ENCODE data around the gene GTPBP3. TPM values are rescaled to one million over a fixed set of nuclear protein-coding genes. Genes with fewer than 3 reads are reported as not detected.

Gene GTPBP3
- total and polyA plus RNA-seq, 2 of the 13 experiments (the other 11 are each of a cell fraction or from before 2014, with no cell fraction given) = 17.5 to 30.0 TPM

DNA sequence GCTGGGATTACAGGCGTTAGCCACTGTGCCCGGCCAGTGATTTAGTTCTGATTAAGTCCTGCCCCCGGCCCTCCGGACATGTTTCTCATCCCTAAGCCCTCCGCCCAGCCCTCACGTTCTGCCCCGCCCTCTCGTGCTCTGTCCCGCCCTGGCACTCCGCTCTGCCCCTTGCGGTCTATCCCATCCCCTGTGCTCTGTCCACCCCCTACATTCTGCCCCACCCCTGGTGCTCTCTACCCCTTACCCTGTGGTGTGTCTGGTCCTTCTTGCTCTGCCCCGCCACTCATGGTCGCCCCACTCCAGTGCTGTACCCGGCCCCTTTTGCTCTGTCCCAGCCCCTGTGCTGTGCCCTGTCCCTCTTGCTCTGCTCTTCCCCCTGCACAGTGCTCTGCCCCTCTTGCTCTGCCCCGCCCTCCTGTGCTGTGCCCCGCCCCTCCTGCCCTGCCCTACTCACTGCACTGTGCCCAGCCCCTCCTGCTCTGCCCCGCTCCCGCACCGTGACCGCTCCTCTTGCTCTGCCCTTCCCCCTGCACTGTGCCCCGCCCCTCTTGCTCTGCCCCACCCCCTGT lies 3.0 kb downstream of the GTPBP3 start (continued):
- TF ChIP-seq ZNF577 (CRISPR knock-in tag; IDR thresholded peaks at IDR 0.05; ENCODE audit: borderline replicate concordance, low read depth) (no peak), KLF15 (CRISPR knock-in tag; IDR thresholded peaks at IDR 0.05; ENCODE audit: borderline replicate concordance) (no peak), KDM5B (CRISPR knock-in tag; IDR thresholded peaks at IDR 0.05; ENCODE audit: borderline replicate concordance) (0 out of 2 replicates have a peak, but pooled peaks have one; percentile 4), BCL6 (CRISPR knock-in tag; IDR thresholded peaks at IDR 0.05) (no peak), SP4 (CRISPR knock-in tag; IDR thresholded peaks at IDR 0.05) (0 out of 2 replicates have a peak, but pooled peaks have one; percentile 52), ZNF230 (CRISPR knock-in tag; IDR thresholded peaks at IDR 0.05) (no peak), ZNF564 (CRISPR knock-in tag; IDR thresholded peaks at IDR 0.05) (peak; percentile 30; the same call in 1 of the 2 replicates), ZNF598 (CRISPR knock-in tag; IDR thresholded peaks at IDR 0.05; ENCODE audit: borderline replicate concordance) (no peak), TCF7 (IDR thresholded peaks at IDR 0.05; ENCODE audit: low read depth) (no peak), ZNF354B (CRISPR knock-in tag; IDR thresholded peaks at IDR 0.05) (no peak), ZNF766 (CRISPR knock-in tag; IDR thresholded peaks at IDR 0.05; ENCODE audit: borderline replicate concordance) (no peak), KLF11 (CRISPR knock-in tag; IDR thresholded peaks at IDR 0.05) (no peak)
- TF ChIP-seq, protein P1, sequence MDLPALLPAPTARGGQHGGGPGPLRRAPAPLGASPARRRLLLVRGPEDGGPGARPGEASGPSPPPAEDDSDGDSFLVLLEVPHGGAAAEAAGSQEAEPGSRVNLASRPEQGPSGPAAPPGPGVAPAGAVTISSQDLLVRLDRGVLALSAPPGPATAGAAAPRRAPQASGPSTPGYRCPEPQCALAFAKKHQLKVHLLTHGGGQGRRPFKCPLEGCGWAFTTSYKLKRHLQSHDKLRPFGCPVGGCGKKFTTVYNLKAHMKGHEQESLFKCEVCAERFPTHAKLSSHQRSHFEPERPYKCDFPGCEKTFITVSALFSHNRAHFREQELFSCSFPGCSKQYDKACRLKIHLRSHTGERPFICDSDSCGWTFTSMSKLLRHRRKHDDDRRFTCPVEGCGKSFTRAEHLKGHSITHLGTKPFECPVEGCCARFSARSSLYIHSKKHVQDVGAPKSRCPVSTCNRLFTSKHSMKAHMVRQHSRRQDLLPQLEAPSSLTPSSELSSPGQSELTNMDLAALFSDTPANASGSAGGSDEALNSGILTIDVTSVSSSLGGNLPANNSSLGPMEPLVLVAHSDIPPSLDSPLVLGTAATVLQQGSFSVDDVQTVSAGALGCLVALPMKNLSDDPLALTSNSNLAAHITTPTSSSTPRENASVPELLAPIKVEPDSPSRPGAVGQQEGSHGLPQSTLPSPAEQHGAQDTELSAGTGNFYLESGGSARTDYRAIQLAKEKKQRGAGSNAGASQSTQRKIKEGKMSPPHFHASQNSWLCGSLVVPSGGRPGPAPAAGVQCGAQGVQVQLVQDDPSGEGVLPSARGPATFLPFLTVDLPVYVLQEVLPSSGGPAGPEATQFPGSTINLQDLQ (CRISPR knock-in tag; IDR thresholded peaks at IDR 0.05) = no peak
- TF ChIP-seq, protein P2, sequence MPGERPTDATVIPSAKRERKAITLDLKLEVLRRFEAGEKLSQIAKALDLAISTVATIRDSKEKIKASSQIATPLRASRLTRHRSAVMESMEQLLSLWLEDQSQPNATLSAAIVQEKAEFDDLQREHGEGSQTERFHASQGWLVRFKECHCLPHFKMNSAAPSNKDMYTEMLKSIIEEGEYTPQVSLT (CRISPR knock-in tag; IDR thresholded peaks at IDR 0.05; ENCODE audit: borderline replicate concordance, low read depth) = no peak
- TF ChIP-seq, protein P3, sequence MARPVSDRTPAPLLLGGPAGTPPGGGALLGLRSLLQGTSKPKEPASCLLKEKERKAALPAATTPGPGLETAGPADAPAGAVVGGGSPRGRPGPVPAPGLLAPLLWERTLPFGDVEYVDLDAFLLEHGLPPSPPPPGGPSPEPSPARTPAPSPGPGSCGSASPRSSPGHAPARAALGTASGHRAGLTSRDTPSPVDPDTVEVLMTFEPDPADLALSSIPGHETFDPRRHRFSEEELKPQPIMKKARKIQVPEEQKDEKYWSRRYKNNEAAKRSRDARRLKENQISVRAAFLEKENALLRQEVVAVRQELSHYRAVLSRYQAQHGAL (CRISPR knock-in tag; IDR thresholded peaks at IDR 0.05; ENCODE audit: not compliant biosample characterization) = no peak
- TF ChIP-seq, protein P4, sequence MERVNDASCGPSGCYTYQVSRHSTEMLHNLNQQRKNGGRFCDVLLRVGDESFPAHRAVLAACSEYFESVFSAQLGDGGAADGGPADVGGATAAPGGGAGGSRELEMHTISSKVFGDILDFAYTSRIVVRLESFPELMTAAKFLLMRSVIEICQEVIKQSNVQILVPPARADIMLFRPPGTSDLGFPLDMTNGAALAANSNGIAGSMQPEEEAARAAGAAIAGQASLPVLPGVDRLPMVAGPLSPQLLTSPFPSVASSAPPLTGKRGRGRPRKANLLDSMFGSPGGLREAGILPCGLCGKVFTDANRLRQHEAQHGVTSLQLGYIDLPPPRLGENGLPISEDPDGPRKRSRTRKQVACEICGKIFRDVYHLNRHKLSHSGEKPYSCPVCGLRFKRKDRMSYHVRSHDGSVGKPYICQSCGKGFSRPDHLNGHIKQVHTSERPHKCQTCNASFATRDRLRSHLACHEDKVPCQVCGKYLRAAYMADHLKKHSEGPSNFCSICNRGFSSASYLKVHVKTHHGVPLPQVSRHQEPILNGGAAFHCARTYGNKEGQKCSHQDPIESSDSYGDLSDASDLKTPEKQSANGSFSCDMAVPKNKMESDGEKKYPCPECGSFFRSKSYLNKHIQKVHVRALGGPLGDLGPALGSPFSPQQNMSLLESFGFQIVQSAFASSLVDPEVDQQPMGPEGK (CRISPR knock-in tag; IDR thresholded peaks at IDR 0.05) = peak; percentile 51
- TF ChIP-seq, protein P5, sequence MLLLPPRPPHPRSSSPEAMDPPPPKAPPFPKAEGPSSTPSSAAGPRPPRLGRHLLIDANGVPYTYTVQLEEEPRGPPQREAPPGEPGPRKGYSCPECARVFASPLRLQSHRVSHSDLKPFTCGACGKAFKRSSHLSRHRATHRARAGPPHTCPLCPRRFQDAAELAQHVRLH (CRISPR knock-in tag; IDR thresholded peaks at IDR 0.05; ENCODE audit: borderline replicate concordance, low read depth) = no peak
- TF ChIP-seq, protein P6, sequence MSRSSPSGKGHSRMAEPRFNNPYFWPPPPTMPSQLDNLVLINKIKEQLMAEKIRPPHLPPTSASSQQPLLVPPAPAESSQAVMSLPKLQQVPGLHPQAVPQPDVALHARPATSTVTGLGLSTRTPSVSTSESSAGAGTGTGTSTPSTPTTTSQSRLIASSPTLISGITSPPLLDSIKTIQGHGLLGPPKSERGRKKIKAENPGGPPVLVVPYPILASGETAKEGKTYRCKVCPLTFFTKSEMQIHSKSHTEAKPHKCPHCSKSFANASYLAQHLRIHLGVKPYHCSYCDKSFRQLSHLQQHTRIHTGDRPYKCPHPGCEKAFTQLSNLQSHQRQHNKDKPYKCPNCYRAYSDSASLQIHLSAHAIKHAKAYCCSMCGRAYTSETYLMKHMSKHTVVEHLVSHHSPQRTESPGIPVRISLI (CRISPR knock-in tag; IDR thresholded peaks at IDR 0.05; ENCODE audit: borderline replicate concordance) = no peak
- TF ChIP-seq, protein P7, sequence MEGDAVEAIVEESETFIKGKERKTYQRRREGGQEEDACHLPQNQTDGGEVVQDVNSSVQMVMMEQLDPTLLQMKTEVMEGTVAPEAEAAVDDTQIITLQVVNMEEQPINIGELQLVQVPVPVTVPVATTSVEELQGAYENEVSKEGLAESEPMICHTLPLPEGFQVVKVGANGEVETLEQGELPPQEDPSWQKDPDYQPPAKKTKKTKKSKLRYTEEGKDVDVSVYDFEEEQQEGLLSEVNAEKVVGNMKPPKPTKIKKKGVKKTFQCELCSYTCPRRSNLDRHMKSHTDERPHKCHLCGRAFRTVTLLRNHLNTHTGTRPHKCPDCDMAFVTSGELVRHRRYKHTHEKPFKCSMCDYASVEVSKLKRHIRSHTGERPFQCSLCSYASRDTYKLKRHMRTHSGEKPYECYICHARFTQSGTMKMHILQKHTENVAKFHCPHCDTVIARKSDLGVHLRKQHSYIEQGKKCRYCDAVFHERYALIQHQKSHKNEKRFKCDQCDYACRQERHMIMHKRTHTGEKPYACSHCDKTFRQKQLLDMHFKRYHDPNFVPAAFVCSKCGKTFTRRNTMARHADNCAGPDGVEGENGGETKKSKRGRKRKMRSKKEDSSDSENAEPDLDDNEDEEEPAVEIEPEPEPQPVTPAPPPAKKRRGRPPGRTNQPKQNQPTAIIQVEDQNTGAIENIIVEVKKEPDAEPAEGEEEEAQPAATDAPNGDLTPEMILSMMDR (CRISPR knock-in tag; IDR thresholded peaks at IDR 0.05) = peak; percentile 26; the same call in 1 of the 2 replicates
